PC-3 (cell line): ENCODE measurements around the gene TGFBR3. TPM values are rescaled to one million over a fixed set of nuclear protein-coding genes. Genes with fewer than 3 reads are reported as not detected.

Experiments
- ATAC-seq: fragments of 200-7000 bp; cut with Tn5 transposase; 2 replicates; pipeline ENCODE4 v1.9.1; 2020; ENCODE audit warnings: mild to moderate bottlenecking, moderate library complexity
- BruUV-seq: library from RNA; stranded (reverse); fragments of 400-500 nt; replicated peaks from 2 replicates; lab custom pipeline; 2021; lab: Mats Ljungman, UMichigan
- CTCF ChIA-PET: fragments of 300-600 bp; sonication (Branson Sonifier 250); formaldehyde crosslinking; loops from one replicate; lab custom pipeline; 2022; ENCODE audit warnings: antibody characterized with exemption; lab: Charles Lee
- POLR2A ChIA-PET: fragments of 300-600 bp; sonication (Branson Sonifier 250); formaldehyde crosslinking; loops from one replicate; lab custom pipeline; 2022; ENCODE audit warnings: antibody characterized with exemption; ENCODE audit not compliant: unreplicated experiment; lab: Charles Lee
- DNase-seq: peaks from one replicate; pipeline ENCODE4 v3.0.0-alpha.2; 2015
- H2AFZ ChIP-seq: fragments of 300-600 bp; sonication (generic); 2 replicates; pipeline ENCODE4 v1.6.0; 2016; ENCODE audit warnings: antibody characterized with exemption, low read length
- H3F3A ChIP-seq: fragments of 300-600 bp; sonication (generic); one replicate; pipeline ENCODE4 v1.6.0; 2017; ENCODE audit warnings: antibody characterized with exemption, low read length, control low read depth, mild to moderate bottlenecking; ENCODE audit not compliant: unreplicated experiment
- H3K27ac ChIP-seq: fragments of 300-600 bp; sonication (generic); 2 replicates; pipeline ENCODE4 v1.5.1; 2016; ENCODE audit warnings: mild to moderate bottlenecking, low read length
- H3K27me3 ChIP-seq: fragments of 300-600 bp; sonication (generic); 2 replicates; pipeline ENCODE4 v1.6.1; 2016; ENCODE audit warnings: low read length, mixed read lengths
- H3K36me3 ChIP-seq: fragments of 300-600 bp; sonication (generic); 2 replicates; pipeline ENCODE4 v1.6.1; 2016; ENCODE audit warnings: low read depth, mixed run types, low read length, mixed read lengths
- H3K4me1 ChIP-seq: fragments of 300-600 bp; sonication (generic); 2 replicates; pipeline ENCODE4 v1.5.1; 2016; ENCODE audit warnings: low read length; ENCODE audit not compliant: insufficient read depth
- H3K4me2 ChIP-seq: fragments of 300-600 bp; sonication (generic); 2 replicates; pipeline ENCODE4 v1.6.0; 2016; ENCODE audit warnings: low read length
- H3K4me3 ChIP-seq: fragments of 300-600 bp; sonication (generic); 2 replicates; pipeline ENCODE4 v1.5.1; 2016; ENCODE audit warnings: mild to moderate bottlenecking, low read length, mixed read lengths
- H3K79me2 ChIP-seq: fragments of 300-600 bp; sonication (generic); 2 replicates; pipeline ENCODE4 v1.6.1; 2017; ENCODE audit warnings: low read length, mixed read lengths
- H3K9ac ChIP-seq: fragments of 300-600 bp; sonication (generic); 2 replicates; pipeline ENCODE4 v1.6.0; 2016; ENCODE audit warnings: mild to moderate bottlenecking, low read length
- H3K9me2 ChIP-seq: fragments of 300-600 bp; sonication (generic); replicated peaks from 2 replicates; pipeline ENCODE4 v1.6.1; 2016; ENCODE audit warnings: mixed run types, low read length, mixed read lengths
- H3K9me3 ChIP-seq: fragments of 300-600 bp; sonication (generic); 2 replicates; pipeline ENCODE4 v1.6.1; 2016; ENCODE audit warnings: low read length, mixed read lengths
- H4K20me1 ChIP-seq: fragments of 300-600 bp; sonication (generic); 2 replicates; pipeline ENCODE4 v1.6.1; 2016; ENCODE audit warnings: low read length, mixed read lengths
- EZH2 ChIP-seq: fragments of 300-600 bp; sonication (generic); IDR thresholded peaks from one replicate; pipeline ENCODE4 v1.6.1; 2017; ENCODE audit warnings: antibody characterized with exemption, mild to moderate bottlenecking, low read length; ENCODE audit not compliant: unreplicated experiment
- EZH2phosphoT487 ChIP-seq: fragments of 300-600 bp; sonication (generic); IDR thresholded peaks from 2 replicates; pipeline ENCODE4 v1.6.1; 2018; ENCODE audit warnings: mild to moderate bottlenecking, antibody characterized with exemption, low read length, borderline replicate concordance
- intact Hi-C: fragments of 100-400 bp; cut with micrococcal nuclease; formaldehyde crosslinking; loops from 2 replicates; pipeline ENCODE4 v1.9.0; 2023
- total RNA-seq: library from RNA; depleted of rRNA; stranded (reverse); fragments of >200 nt; gene quantifications from 2 replicates; pipeline ENCODE4 v1.2.3, GENCODE V29; 2014
- TF ChIP-seq, protein P1 (sequence below): fragments of 300-600 bp; sonication (generic); conservative IDR thresholded peaks from 2 replicates; pipeline ENCODE4 v1.5.1; 2017; ENCODE audit warnings: antibody characterized with exemption, low read depth, mild to moderate bottlenecking, low read length

TGFBR3 gene
- total RNA-seq, 1 experiment from 2014 or later = 2.8 TPM

DNA sequence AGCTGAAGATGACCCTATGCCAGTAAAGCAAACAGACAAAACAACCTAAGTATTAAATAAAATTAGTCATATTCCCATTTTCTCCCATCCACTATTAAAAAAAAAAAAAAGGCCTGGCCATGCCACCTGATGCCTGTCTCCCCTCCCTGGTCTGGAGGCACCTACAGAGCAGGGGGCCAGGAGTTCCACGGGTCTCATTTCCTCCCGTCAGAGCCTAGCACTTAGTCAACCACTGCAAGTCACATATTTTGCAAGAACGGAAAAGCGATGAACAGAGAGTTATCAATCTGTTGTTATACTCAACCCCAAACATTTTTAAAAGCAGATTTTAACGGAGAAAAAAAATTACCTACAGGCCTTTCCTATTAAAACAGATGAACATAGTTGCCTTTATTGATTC is 59.3 kb downstream of the TGFBR3 start:
- no TSS peak for BruUV-seq
- no peak overlapping the region for H3K4me3 ChIP-seq
- POLR2A ChIA-PET = no interaction called here
- H4K20me1 ChIP-seq = no peaks in the 10 kb centered on the region
- TF ChIP-seq EZH2 (no peak), EZH2phosphoT487 (no peak)
- TF ChIP-seq, protein P1, sequence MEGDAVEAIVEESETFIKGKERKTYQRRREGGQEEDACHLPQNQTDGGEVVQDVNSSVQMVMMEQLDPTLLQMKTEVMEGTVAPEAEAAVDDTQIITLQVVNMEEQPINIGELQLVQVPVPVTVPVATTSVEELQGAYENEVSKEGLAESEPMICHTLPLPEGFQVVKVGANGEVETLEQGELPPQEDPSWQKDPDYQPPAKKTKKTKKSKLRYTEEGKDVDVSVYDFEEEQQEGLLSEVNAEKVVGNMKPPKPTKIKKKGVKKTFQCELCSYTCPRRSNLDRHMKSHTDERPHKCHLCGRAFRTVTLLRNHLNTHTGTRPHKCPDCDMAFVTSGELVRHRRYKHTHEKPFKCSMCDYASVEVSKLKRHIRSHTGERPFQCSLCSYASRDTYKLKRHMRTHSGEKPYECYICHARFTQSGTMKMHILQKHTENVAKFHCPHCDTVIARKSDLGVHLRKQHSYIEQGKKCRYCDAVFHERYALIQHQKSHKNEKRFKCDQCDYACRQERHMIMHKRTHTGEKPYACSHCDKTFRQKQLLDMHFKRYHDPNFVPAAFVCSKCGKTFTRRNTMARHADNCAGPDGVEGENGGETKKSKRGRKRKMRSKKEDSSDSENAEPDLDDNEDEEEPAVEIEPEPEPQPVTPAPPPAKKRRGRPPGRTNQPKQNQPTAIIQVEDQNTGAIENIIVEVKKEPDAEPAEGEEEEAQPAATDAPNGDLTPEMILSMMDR = no peak
- ATAC-seq = no peak
- H3F3A ChIP-seq = no peaks in the 10 kb centered on the region
- no peaks in the 10 kb centered on the region for H3K79me2 ChIP-seq
- no peaks in the 10 kb centered on the region for H3K27me3 ChIP-seq
- DNase-seq = no peak
- no peaks in the 10 kb centered on the region for H3K9me3 ChIP-seq
- H3K9ac ChIP-seq = no peak overlapping the region
- CTCF ChIA-PET = no interaction called here
- H3K9me2 ChIP-seq = no peaks in the 10 kb centered on the region
- intact Hi-C loops = no loop called here
- H3K27ac ChIP-seq = no peak overlapping the region
- no peaks in the 10 kb centered on the region for H3K4me1 ChIP-seq
- H2AFZ ChIP-seq = no peak overlapping the region
- H3K36me3 ChIP-seq = no peaks in the 10 kb centered on the region
- H3K4me2 ChIP-seq = no peak overlapping the region

DNA sequence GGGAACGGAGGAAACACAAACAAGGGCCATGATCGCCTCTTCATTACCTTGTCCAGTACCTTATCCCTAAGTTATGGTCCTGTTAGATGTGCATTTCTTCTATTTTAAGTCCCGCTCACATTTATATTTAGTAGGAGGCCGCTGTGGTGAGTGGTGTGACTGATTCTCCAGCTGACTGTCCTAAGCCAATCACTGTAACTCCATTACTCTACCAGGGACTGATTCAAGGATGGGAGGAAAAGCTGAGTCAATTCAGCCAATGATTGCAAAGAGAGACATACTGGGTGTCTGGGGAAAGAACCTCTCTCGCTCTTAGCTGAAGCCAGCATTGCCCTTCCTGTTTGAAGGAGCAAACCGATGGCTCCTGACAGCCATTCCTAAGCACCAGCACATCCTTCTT is 59.7 kb downstream of the TGFBR3 start:
- Histone ChIP-seq H3K4me1 (no peaks in the 10 kb centered on the region), H3K27ac (no peak overlapping the region), H3K9ac (no peak overlapping the region), H3F3A (no peaks in the 10 kb centered on the region), H3K9me2 (no peaks in the 10 kb centered on the region), H3K79me2 (no peaks in the 10 kb centered on the region), H3K9me3 (no peaks in the 10 kb centered on the region), H3K36me3 (no peaks in the 10 kb centered on the region), H3K27me3 (no peaks in the 10 kb centered on the region), H2AFZ (no peak overlapping the region), H3K4me3 (no peak overlapping the region), H4K20me1 (no peaks in the 10 kb centered on the region), H3K4me2 (no peak overlapping the region)
- no peak for DNase-seq
- ChIA-PET POLR2A (no interaction called here), CTCF (no interaction called here)
- intact Hi-C loops = no loop called here
- TF ChIP-seq, protein P1 = no peak
- BruUV-seq = no TSS peak
- ATAC-seq = no peak

DNA sequence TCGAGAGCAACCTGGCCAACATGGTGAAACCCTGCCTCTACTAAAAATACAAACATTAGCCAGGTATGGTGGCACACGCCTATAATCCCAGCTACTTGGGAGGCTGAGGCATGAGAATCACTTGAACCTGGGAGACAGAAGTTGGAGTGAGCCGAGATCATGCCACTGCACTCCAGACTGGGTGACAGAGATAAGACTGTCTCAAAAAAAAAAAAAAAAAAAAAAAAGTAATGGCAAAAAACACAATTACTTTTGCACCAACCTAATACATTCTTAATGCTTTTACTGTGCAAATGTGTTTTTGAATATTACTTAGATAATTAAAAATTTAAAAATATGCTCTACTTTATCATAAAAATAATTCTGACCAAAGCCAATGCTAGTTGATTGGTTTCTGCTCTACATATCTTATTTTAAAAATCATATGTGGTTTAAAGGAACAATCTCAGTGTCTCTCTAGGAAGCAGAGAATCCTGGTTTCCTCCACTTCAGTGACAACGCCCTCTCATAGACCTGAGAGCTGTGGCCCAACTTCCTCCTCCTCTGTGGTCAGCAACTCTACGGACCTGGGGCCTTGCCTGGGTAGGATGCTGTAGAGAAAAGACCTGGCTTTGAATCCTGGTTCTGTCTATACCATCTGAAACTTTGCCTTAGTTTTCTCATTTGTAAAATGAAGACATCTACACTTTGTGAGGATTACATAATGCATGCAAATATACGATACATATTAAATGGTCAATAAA is 64.7 kb downstream of the TGFBR3 start:
- POLR2A ChIA-PET = no interaction called here
- Histone ChIP-seq H3F3A (no peaks in the 10 kb centered on the region), H3K36me3 (no peaks in the 10 kb centered on the region), H3K4me1 (0 out of 2 replicates have a peak, but pooled peaks cover 6% of the 10 kb centered on the region), H3K9me3 (no peaks in the 10 kb centered on the region), H3K9me2 (no peaks in the 10 kb centered on the region), H3K27me3 (no peaks in the 10 kb centered on the region), H3K4me3 (no peak overlapping the region), H3K27ac (no peak overlapping the region), H3K79me2 (no peaks in the 10 kb centered on the region), H3K9ac (no peak overlapping the region), H2AFZ (no peak overlapping the region), H3K4me2 (no peak overlapping the region), H4K20me1 (no peaks in the 10 kb centered on the region)
- TF ChIP-seq, protein P1 = no peak
- no peak for TF ChIP-seq EZH2
- TF ChIP-seq EZH2phosphoT487 = no peak
- CTCF ChIA-PET = no interaction called here
- no TSS peak for BruUV-seq
- DNase-seq (no peak), ATAC-seq (no peak)
- intact Hi-C loops = no loop called here
